Measurements from ENCODE around the gene JMJD7.

- TF ChIP-seq CTCF (IDR thresholded peaks at IDR 0.05; ENCODE audit: borderline replicate concordance, extremely low read depth, low read length, poor library complexity, severe bottlenecking): no peak
- no peak for TF ChIP-seq EZH2 (IDR thresholded peaks at IDR 0.05; ENCODE audit: borderline replicate concordance, low read depth, low read length, severe bottlenecking)
Observed at GRCh38 chr15:41861736-41862356, 34.0 kb downstream of the JMJD7 start.

All from DND-41 (cell line).